Endothelial cell of hepatic sinusoid (primary cell): Measurements from ENCODE around the gene PTPRD.

ENCODE experiments used
- in situ Hi-C: cut with HindIII; loops from 2 replicates; pipeline ENCODE4 v1.10.0; 2017; ENCODE audit warnings: low sequenced_read_pairs

Gene PTPRD

GRCh38 chr9:10062629-10063395 is 550.0 kb downstream of the PTPRD start:
- in situ Hi-C loops, result no loop called here

- in situ Hi-C loops, result no loop called here
Observed at GRCh38 chr9:10059044-10059443, 553.8 kb downstream of the PTPRD start.

GRCh38 chr9:10055886-10056395 is 556.9 kb downstream of the PTPRD start:
- in situ Hi-C loops, result no loop called here

GRCh38 chr9:10054456-10054855 is 558.3 kb downstream of the PTPRD start:
- in situ Hi-C loops, result no loop called here

- in situ Hi-C loops, result no loop called here
Observed at GRCh38 chr9:10052916-10053315, 559.9 kb downstream of the PTPRD start.

- in situ Hi-C loops, result no loop called here
Observed at GRCh38 chr9:10052181-10052580, 560.6 kb downstream of the PTPRD start.

- in situ Hi-C loops, result no loop called here
Observed at GRCh38 chr9:10050016-10050415, 562.8 kb downstream of the PTPRD start.

GRCh38 chr9:10048994-10049393 is 563.8 kb downstream of the PTPRD start:
- in situ Hi-C loops, result no loop called here

GRCh38 chr9:10045598-10045997 is 567.2 kb downstream of the PTPRD start:
- in situ Hi-C loops, result no loop called here

GRCh38 chr9:10041726-10042229 is 571.0 kb downstream of the PTPRD start:
- in situ Hi-C loops, result no loop called here

GRCh38 chr9:10036095-10036494 is 576.7 kb downstream of the PTPRD start:
- in situ Hi-C loops, result no loop called here

- in situ Hi-C loops, result no loop called here
Observed at GRCh38 chr9:10032166-10032565, 580.6 kb downstream of the PTPRD start.

GRCh38 chr9:10026443-10026984 is 586.3 kb downstream of the PTPRD start:
- in situ Hi-C loops, result no loop called here

- in situ Hi-C loops, result no loop called here
Observed at GRCh38 chr9:10015755-10016154, 597.0 kb downstream of the PTPRD start.

- in situ Hi-C loops, result no loop called here
Observed at GRCh38 chr9:10014889-10015288, 597.9 kb downstream of the PTPRD start.

GRCh38 chr9:10009401-10009800 is 603.4 kb downstream of the PTPRD start:
- in situ Hi-C loops, result no loop called here

GRCh38 chr9:10008101-10008799 is 604.6 kb downstream of the PTPRD start:
- in situ Hi-C loops, result no loop called here

GRCh38 chr9:10007356-10007755 is 605.4 kb downstream of the PTPRD start:
- in situ Hi-C loops, result no loop called here

GRCh38 chr9:10005206-10005605 is 607.6 kb downstream of the PTPRD start:
- in situ Hi-C loops, result no loop called here

- in situ Hi-C loops, result no loop called here
Observed at GRCh38 chr9:10003047-10003446, 609.8 kb downstream of the PTPRD start.

GRCh38 chr9:10000669-10001068 is 612.1 kb downstream of the PTPRD start:
- in situ Hi-C loops, result no loop called here
